GM21367 (cell line): ENCODE measurements around the gene MCM5.
"Not testable (repeated sequence)": the region's sequence is repeated elsewhere in the genome, so short reads cannot be mapped to it uniquely, and the experiment has no call there.

Source experiments
- ATAC-seq: cut with Tn5 transposase; IDR thresholded peaks from one replicate; pipeline ENCODE4 v1.9.1; 2021; ENCODE audit not compliant: unreplicated experiment

MCM5 gene

DNA sequence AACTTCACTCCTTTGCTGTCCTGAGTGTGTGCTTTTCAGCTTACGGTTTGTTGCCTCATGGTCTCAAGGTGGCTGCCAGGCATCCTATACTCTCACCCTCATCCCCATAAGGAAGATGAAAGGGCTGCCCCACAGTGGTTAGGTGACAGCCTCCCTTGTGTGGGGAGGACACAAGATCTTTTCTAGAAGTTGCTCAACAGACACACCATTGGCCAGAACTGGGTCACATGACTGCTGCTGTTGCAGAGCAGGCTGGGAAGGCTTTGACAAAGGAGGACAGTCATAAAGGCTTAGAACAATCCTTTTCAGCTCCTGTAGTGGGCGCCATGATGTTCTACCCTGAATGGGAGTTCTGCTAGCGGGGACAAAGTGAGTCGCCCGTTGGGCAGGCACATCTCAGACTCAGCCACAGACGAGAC is 71.0 kb downstream of the MCM5 start:
- ATAC-seq, result no peak

GRCh38 chr22:35471566-35471965 is 71.6 kb downstream of the MCM5 start:
- ATAC-seq, result not testable (repeated sequence)

GRCh38 chr22:35472488-35472887 is 72.5 kb downstream of the MCM5 start:
- ATAC-seq, result no peak

- no peak for ATAC-seq
These were observed 74.0 kb downstream of the MCM5 start for GRCh38 chr22:35473971-35474370.
